Natural killer cell (primary cell): ENCODE results near the gene CCDC186. TPM values are rescaled to one million over a fixed set of nuclear protein-coding genes. Genes with fewer than 3 reads are reported as not detected.

ENCODE experiments used
- ATAC-seq, 3 donors: fragments of 150-1000 bp in 2 of 3; fragments of 200-7000 bp in 1 of 3; cut with Tn5 transposase; 1 replicate in 1 of 3; 2 replicates in 2 of 3; pipeline ENCODE4 v1.10.0; 2021; ENCODE audit warnings: mild to moderate bottlenecking in 2 of 3, moderate library complexity in 2 of 3
- DNase-seq, 2 donors: peaks; one replicate each; pipeline versions ENCODE4 v3.0.0 to v3.0.0-alpha.2; 2013 to 2021; ENCODE audit warnings: mixed read lengths in 1 of 2
- H3K27ac ChIP-seq: one replicate; pipeline ENCODE4 v1.5.1; 2013; ENCODE audit warnings: mild to moderate bottlenecking, low read length
- H3K27me3 ChIP-seq: one replicate; pipeline ENCODE4 v1.6.1; 2013; ENCODE audit warnings: low read length; ENCODE audit not compliant: control insufficient read depth, insufficient read depth
- H3K36me3 ChIP-seq: one replicate; pipeline ENCODE4 v1.6.1; 2013; ENCODE audit warnings: low read length; ENCODE audit not compliant: control insufficient read depth, insufficient read depth
- H3K4me1 ChIP-seq: one replicate; pipeline ENCODE4 v1.6.1; 2013; ENCODE audit warnings: low read length; ENCODE audit not compliant: control insufficient read depth, insufficient read depth
- H3K4me3 ChIP-seq: one replicate; pipeline ENCODE4 v1.5.1; 2013; ENCODE audit warnings: low read length
- H3K9me3 ChIP-seq: one replicate; pipeline ENCODE4 v1.6.1; 2013; ENCODE audit warnings: low read length; ENCODE audit not compliant: control insufficient read depth, insufficient read depth
- H3K27ac Mint-ChIP-seq, 2 donors: one replicate each; pipeline ENCODE4 v1.8.0; 2022; ENCODE audit warnings: mild to moderate bottlenecking in 2 of 2, mixed read lengths in 2 of 2, moderate library complexity in 1 of 2
- H3K27me3 Mint-ChIP-seq, 2 donors: one replicate each; pipeline ENCODE4 v1.8.0; 2022; ENCODE audit warnings: low read depth in 2 of 2, mixed read lengths in 2 of 2
- H3K36me3 Mint-ChIP-seq: one replicate; pipeline ENCODE4 v1.8.0; 2022; ENCODE audit warnings: mixed read lengths
- H3K4me1 Mint-ChIP-seq, 2 donors: one replicate each; pipeline ENCODE4 v1.8.0; 2022; ENCODE audit warnings: mixed read lengths in 2 of 2
- H3K4me3 Mint-ChIP-seq: one replicate; pipeline ENCODE4 v1.8.0; 2022; ENCODE audit warnings: mild to moderate bottlenecking, moderate library complexity, mixed read lengths
- H3K9me3 Mint-ChIP-seq, 2 donors: one replicate each; pipeline ENCODE4 v1.8.0; 2022; ENCODE audit warnings: mixed read lengths in 2 of 2
- WGBS: methylation state at CpG from one replicate; pipeline ENCODE4 v1.1.7; 2013; ENCODE audit warnings: missing lambda C conversion rate; ENCODE audit not compliant: insufficient coverage; 5-methylcytosine and 5-hydroxymethylcytosine counted together
- intact Hi-C: fragments of 100-400 bp; cut with micrococcal nuclease; formaldehyde crosslinking; loops from one replicate; pipeline ENCODE4 v1.14.2; 2022
- total RNA-seq, 4 donors: library from RNA; stranded (reverse); fragments of 120-200 nt in 1 of 4; gene quantifications; one replicate each; pipeline versions ENCODE4 v1.2.3 to v1.2.4, GENCODE V29; 2013 to 2022
- TF ChIP-seq, protein P1 (sequence below): fragments of 200-600 bp; IDR thresholded peaks from one replicate; pipeline ENCODE4 v1.8.0; 2022; ENCODE audit warnings: antibody characterized with exemption

Gene CCDC186
- total RNA-seq, 3 donors from 2014 or later (not counting 1 experiment from before 2014, with no cell fraction given): 51.1 to 66.9 (median 54.0) TPM

DNA sequence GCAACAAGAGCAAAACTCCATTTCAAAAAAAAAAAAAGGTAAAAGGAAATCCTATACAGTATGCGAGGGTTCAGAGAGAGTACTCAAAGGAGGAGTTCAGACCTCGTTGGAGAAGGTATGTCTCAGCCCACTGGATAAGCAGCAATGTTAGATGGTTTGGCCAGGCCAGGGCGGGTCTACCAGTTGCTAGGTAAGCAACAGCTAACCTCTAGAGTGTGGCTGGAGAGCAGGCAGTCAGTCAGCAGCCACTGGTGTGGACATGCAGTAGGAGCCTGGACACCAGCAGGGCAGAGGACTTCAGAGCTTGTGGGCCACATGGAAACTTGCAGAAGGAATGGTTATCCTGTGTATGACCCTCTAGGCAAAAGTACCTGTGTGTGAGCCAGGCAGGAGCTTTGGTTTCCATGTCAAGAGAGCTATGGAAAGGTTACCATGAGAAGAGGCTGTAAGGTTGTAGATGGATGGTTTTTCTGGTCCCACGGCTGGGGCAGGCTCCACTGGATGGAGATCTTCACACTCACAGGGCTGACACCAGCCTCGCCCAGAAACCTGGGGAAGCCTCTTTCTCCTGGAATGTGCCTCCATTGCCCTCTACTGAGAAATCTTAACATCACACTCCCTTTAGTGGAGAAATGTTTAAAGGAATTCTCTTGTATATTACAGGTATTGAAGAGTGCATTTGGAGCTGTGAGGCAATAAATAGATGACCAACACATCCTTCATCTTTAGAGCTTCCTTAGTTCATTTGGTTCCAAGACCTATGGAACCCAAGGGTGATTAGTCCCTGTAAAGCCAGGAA is 63.6 kb downstream of the CCDC186 start:
- Histone ChIP-seq H3K27me3 (no peaks in the 10 kb centered on the region), H3K4me1 (no peaks in the 10 kb centered on the region), H3K27ac (no peak overlapping the region), H3K4me3 (no peak overlapping the region), H3K9me3 (no peaks in the 10 kb centered on the region), H3K36me3 (no peaks in the 10 kb centered on the region)
- intact Hi-C loops: no loop called here
- TF ChIP-seq, protein P1, sequence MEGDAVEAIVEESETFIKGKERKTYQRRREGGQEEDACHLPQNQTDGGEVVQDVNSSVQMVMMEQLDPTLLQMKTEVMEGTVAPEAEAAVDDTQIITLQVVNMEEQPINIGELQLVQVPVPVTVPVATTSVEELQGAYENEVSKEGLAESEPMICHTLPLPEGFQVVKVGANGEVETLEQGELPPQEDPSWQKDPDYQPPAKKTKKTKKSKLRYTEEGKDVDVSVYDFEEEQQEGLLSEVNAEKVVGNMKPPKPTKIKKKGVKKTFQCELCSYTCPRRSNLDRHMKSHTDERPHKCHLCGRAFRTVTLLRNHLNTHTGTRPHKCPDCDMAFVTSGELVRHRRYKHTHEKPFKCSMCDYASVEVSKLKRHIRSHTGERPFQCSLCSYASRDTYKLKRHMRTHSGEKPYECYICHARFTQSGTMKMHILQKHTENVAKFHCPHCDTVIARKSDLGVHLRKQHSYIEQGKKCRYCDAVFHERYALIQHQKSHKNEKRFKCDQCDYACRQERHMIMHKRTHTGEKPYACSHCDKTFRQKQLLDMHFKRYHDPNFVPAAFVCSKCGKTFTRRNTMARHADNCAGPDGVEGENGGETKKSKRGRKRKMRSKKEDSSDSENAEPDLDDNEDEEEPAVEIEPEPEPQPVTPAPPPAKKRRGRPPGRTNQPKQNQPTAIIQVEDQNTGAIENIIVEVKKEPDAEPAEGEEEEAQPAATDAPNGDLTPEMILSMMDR: no peak
- DNase-seq: peak in 1 of 2 donors; percentile 14
- Mint-ChIP-seq H3K9me3 (no peaks in the 10 kb centered on the region), H3K27ac (no peak overlapping the region), H3K36me3 (no peaks in the 10 kb centered on the region), H3K4me1 (no peaks in the 10 kb centered on the region), H3K4me3 (no peak overlapping the region), H3K27me3 (peaks cover 4 to 8% of the 10 kb centered on the region in 2 donors)
- 82% methylated on average over 4 of the region's 5 CpGs for WGBS
- ATAC-seq: no peak

GRCh38 chr10:114103284-114103683 is 70.7 kb downstream of the CCDC186 start:
- H3K27me3 Mint-ChIP-seq: peaks cover 18 to 25% of the 10 kb centered on the region in 2 donors
- peaks cover 30 to 40% of the 10 kb centered on the region in 2 donors for H3K4me1 Mint-ChIP-seq
- H3K4me1 ChIP-seq: peaks cover 25% of the 10 kb centered on the region
- peaks cover 13% of the 10 kb centered on the region for H3K27me3 ChIP-seq
- intact Hi-C loops: loop anchor here (1.0 kb wide), 2 partner anchors 150 to 304 kb away; no protein-coding TSS in a partner anchor
- no peaks in the 10 kb centered on the region for H3K9me3 ChIP-seq
- TF ChIP-seq, protein P1: peak; percentile 53
- H3K4me3 ChIP-seq: no peak overlapping the region
- H3K9me3 Mint-ChIP-seq: no peaks in the 10 kb centered on the region
- H3K36me3 Mint-ChIP-seq: peaks cover 8% of the 10 kb centered on the region
- peak in 1 of 2 donors; percentile 65 for DNase-seq
- 27% methylated on average over 3 of the region's 6 CpGs for WGBS
- H3K27ac Mint-ChIP-seq: no peak overlapping the region
- no peaks in the 10 kb centered on the region for H3K36me3 ChIP-seq
- ATAC-seq: peak in 2 of 3 donors; percentile 52 to 59
- no peak overlapping the region for H3K27ac ChIP-seq
- H3K4me3 Mint-ChIP-seq: no peak overlapping the region

- Mint-ChIP-seq H3K27me3 (peaks cover 18 to 25% of the 10 kb centered on the region in 2 donors), H3K9me3 (no peaks in the 10 kb centered on the region), H3K36me3 (peaks cover 8% of the 10 kb centered on the region), H3K4me1 (peaks cover 31 to 43% of the 10 kb centered on the region in 2 donors), H3K27ac (no peak overlapping the region), H3K4me3 (no peak overlapping the region)
- Histone ChIP-seq H3K4me3 (no peak overlapping the region), H3K27ac (no peak overlapping the region), H3K36me3 (no peaks in the 10 kb centered on the region), H3K9me3 (no peaks in the 10 kb centered on the region), H3K4me1 (peaks cover 30% of the 10 kb centered on the region), H3K27me3 (peaks cover 13% of the 10 kb centered on the region)
- 0% methylated on average over 1 of the region's 2 CpGs for WGBS
- DNase-seq (no peak), ATAC-seq (no peak)
- intact Hi-C loops: no loop called here
- TF ChIP-seq, protein P1: no peak
Observed at GRCh38 chr10:114102256-114102655, 71.7 kb downstream of the CCDC186 start.
